ENCODE results near the gene DCLK1.

DCLK1 gene

DNA sequence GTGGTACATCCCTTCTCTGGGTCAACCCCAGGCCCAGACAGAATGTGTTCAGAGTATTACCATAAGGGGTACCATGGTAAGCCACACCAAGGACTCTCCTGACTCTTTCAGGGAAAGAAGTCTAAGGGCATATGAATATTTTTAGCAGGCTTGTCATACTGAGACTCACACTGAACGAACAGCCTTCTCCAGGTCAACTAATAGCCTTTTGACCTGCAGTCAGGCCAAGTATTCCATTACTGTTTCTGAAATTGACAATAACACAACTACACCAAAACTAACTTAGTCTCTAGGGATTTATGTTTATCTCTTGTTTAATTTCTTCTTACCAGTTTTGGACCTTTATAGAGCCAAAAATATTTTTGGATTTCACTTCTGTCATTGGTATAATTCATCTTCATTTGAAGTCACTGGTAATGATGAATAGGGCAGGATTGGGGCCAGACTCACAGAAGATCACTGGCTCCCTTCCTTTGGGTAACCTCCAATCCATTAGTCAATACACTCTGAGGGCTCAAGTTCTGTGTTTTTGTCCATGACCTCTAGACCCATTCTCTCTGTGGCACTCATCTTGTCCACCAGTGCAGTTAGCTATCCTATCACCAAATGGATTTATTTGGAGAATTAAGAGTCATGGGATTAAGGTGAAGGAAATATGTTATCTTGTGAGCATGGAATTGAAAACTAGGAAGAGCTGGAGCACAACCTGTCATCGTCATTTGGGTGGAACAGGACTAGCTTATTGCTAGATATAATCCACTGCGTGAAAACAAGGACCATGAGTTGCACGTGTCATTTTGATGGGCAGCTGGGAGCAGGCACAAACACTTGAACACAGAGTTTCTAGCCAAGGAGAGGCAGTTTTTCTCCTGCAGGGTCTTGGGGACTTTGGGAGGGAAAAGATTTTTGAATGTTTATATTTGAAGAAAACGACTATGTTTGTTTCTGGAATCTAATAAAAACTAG is 313.3 kb downstream of the DCLK1 start:
- no peak for DNase-seq

DNA sequence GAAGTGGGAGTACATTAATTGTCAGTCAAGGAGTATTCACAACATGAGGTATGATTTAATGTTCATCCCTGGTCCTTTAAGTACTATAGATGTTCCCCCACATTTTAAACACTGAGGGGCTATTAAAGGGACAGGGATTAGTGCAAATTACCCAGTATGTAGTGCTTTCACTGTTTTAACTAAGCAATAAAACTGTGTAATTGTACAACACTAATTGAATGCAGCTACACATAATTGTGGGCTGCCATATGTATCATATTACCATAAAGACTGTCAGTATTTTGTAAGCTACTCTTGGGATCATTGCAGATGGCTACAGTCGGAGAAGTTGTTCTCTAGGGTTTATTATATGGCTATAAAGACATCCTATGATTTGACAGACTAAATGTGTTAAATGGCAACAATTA is 316.6 kb downstream of the DCLK1 start:
- peak; percentile 36 for DNase-seq

DNA sequence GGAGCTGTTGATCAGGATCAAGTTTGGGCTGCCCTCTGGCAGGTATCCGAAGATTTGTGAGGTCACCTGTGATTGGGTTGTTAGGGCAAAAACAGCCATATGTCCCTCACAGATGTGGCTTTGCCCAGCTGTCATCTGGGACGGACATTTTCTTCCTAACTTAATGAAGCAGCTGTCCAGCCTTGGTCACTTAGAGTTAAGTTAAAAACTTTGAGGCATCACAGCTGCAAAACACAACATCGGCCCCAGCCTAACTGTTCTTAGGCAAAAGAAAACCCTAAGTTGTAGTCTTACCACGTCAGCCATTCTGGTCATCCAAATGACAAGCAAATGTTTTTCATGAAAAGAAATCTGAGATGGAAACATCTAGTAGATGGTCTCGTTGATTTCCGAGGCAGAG is 318.4 kb downstream of the DCLK1 start:
- no peak for DNase-seq

DNA sequence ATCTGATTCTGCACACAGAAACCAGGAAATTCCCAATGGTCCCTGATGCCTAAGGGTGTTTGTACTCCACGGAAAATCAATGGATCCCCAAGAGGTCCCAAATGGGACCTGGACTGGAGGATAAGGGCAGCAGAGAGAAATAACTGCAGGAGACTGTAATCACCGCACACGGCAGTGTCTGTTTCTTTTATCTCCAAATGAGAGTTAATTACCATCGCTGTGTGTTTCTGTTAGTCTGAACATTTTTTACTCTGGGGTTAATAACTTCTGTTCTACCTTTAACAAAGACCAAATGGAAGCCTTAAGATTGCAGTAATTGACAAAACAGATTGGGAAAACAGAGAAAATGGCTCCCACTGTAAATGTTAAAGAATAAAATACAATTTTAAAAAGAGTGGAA is 320.9 kb downstream of the DCLK1 start:
- no peak for DNase-seq

DNA sequence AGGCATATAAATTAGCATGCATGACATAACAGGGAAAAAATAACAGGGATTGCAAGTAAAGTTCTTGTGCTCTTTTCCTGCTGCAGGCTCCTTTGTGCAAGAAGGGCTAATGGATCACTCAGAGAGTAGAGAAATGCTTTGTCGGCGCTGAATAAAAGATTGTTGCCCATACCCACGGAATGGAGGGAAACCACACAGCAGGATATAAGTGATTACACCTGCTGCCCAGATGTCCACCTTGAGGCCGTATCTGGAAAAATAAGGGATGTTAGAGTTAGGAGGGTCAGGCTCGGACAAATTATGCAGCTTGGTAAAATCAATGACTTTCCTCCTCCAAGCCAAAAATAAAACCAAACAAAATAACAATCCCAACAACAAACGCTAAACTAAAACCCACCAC is 322.3 kb downstream of the DCLK1 start:
- no peak for DNase-seq

DNA sequence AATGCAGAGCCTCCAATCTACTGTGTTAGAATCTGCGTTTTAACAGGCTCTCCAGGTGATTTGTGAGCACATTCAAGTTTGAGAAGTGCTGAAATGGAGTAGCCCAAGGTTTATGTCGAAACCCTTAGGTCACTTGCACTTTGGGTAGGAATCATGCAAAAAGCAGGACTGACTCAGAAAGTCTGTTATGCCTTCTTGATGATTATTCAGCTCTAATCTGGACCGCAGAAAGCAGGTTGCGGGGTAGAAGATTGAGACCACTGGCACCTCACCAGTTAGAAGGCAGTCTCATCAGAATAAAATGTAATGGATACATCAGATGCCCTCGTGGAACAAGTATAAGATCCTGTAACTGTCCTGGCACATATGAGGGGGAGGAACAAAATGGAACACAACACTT is 326.3 kb downstream of the DCLK1 start:
- DNase-seq: no peak

DNA sequence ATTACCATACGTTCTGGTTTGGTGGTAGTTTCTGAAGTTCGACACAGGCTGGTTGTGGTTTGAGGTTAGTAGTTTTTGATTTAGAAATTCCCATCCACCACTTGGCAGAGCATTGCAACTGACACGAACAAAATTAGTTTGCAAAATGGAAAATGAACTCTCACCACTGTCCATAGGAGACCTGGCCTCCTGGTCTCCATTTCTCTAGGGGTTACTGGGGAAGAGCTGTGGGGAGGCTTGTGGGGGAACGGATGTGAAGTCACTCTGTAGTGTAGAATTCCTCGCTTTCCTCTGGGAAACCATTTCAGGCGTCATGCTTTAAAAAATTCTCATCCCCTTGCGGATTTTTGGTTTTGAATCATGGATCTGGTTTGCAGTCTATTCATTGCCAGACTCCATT is 333.2 kb downstream of the DCLK1 start:
- no peak for DNase-seq

DNA sequence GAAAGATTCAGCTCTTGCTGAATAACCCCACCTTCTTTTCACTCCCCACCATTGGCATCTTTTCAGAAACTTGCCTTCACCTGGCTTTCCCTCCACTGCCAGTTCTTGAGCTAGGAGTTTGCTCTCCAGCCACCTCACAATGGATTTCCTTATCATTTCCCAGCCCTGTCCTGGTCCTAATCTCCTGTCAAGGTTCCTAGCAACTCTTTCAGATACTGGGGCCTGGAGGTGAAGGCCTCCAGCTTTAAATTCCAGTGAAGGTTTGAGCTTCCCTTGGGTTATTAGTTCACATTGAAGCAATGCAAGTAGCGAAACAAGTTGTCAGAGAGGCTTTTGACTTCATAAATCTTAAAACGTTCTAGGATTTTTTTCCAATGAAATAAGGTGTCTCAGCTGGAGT is 333.9 kb downstream of the DCLK1 start:
- no peak for DNase-seq

DNA sequence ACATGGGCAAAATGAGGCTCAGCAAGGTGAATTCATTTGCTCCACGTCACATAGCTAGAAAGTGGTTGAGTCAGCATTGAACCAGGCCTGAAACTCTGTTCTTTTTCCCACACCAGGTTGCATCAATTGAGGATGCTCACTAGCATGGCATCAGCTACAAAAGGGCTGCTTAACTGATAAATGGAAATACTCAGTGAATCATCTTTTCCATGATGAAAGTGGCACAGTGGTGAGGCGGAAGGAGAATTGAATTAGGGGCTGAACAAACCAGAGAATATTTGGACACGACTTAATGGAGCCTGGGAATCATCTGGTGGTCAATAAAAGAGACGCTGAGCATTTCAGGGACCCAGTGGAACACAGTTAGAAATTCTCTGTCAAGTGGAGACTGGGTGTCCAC is 334.6 kb downstream of the DCLK1 start:
- DNase-seq: no peak

DNA sequence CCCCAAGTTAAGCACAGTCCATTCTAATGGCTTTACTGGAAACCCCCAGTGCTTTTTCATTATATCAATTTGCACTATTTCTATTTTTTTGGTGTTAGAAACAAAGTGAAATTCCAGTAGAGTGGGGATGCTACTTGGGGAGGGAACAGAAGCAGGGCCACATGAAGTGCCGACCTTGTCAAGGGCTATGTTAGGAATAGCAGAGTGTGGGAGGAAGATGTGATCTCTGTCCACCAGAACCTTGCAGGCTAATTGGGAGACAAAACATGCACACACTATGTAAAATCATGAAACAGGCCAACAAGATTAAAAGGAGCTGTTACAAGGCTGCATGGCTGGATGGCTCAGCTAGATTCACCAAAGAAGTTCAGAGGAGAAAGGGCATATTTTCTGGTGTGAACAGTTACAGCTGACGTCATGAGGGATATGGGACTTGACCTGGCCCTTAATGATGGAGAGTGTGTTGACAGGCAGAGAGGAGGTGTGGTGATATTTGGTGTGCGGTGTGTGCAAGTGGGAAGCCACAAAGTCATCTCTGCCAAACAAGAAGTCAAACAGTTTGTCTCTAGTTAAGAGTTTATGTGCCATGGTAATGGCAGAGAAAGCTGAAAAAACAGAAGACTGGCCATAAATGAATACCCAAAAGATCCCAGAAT is 336.3 kb downstream of the DCLK1 start:
- DNase-seq: no peak

DNA sequence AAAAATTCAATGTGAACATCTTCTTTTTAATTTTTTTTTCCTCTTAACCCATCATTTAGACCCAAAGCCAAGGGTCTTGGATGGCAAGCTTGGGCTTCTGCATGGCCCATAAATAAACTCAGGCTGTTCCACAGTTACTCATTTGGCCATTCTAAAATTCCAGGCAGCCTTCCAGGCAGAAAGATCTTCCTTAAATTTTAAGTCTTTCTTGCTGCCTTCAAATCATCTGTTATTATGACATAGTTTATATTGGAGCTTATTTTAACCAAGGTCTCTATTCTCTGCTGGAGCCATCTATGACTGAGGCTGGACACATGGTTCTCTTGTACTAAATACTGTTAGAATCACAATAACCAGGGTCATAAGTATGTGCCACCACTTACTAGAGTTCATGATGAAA is 337.4 kb downstream of the DCLK1 start:
- no peak for DNase-seq

DNA sequence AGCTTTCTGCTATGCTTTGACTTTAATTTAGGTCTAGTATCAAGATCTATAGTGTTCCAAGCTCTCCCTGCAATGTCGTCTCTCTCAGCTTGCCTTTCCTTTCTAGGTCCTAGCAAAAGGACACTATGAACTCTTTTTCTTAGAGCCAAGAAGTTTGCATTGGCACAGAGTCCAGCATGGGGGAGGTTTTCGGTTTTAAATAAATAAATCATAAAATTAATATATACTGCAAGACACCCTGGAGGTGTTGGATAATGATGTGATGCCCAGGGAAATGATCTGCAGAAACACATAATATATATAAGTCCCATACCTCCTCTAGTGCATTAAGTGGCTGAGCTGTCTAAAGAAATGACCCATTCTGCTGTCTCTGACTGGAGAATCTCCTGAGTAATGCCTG is 338.3 kb downstream of the DCLK1 start:
- no peak for DNase-seq

DNA sequence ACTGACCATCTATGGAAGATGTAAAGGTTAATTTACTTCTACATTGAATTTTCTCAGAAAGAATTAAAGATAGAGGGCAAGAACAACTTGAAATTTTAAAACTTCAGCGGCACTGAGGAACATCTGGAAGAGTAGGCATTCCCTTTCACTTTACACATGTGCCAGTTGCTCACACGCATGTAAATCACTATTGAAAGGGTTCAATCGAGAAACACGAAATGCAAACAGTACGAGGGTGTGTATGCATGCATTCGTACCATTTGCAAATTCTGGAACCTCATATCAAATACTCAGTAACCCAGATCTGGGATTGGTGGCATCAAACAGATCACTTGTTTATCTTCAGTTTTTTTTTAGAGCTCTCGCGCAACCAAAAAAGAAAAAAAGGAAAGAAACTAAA is 339.2 kb downstream of the DCLK1 start:
- no peak for DNase-seq

DNA sequence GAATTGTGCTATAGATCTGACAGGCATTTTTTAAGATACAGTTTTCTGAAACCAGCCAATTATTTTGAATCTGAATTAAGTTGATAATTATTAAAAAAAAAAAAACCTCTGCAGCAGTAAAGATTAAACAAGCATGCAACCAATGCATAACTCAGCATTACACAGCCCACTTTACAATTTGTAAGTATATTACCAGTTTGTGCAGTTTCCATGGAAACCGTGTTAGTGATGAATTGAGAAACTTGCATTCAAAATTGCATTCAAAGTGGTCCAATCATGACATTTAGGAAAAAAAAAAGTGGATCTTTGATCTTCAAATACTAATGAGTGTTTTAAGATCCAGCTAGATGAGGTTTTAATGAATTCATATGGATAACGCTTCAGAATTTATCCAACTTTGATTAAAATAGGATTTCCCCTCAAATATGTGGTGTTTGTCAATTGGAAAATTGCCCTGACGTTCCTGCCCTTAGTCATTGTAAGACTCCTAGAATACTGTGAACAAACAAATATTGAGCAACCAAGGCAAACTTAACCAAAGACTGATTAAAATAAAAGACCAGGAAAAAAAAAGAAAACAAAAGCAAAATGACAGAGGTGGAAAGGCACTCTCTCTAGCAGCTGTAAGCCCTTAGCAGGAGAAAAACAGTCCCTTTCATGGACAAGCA is 339.9 kb downstream of the DCLK1 start:
- no peak for DNase-seq

DNA sequence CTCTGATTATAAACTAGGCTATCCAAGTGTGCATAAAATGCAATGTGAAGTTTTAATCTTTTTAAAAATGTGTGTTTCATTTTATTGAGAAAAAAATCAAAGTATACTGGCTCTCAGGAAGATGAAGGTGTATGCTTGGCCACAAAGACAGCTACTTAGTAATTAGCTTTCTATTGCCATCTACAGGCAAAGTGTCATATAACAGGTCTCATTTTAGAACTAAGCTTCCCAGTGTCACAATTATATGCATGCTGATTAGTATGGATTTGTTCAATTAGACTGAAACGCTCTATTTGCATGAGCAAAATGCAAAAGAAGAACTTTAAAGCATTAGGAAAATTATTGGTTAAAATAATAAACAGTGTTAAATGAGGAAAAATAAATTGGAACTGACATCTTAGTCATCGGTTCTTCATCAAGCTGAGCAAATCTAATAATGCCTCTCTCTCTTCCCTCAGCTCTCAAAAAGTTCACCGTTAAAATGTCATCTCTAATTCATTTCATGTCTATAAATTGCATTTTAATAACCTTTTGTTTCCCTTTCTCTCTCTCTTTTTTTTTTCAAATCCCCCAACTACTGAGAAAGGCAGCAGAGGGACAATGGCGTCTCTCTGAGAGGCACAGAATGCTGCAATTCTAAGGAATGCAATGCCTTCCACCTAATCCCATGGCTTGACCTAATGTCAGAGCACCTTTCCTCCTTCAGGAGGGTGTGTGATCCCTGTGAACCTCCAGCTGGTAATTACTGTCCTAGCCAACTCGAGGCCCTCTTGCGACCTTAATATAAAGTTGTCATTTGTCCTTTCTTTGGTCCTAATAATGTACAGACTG is 341.6 kb downstream of the DCLK1 start:
- peak; percentile 50 for DNase-seq

DNA sequence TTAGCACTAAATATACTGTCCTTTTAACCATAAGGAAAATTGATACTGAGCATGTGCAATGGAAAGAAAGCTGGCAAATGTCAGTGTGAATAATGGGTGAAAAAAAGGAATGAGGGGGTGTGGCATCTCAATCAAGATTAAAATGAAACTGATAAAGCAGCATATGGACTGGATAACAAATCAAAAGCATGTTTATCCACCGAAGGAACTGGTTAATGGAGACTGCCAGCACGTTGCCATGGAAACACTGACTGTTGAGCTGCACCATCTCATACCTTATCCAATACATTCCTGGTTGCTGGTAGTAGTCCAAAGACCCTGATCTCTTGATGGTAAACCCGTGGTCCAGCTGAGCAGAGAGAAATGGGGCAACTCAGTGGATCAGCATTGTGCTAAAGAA is 343.2 kb downstream of the DCLK1 start:
- DNase-seq: no peak

DNA sequence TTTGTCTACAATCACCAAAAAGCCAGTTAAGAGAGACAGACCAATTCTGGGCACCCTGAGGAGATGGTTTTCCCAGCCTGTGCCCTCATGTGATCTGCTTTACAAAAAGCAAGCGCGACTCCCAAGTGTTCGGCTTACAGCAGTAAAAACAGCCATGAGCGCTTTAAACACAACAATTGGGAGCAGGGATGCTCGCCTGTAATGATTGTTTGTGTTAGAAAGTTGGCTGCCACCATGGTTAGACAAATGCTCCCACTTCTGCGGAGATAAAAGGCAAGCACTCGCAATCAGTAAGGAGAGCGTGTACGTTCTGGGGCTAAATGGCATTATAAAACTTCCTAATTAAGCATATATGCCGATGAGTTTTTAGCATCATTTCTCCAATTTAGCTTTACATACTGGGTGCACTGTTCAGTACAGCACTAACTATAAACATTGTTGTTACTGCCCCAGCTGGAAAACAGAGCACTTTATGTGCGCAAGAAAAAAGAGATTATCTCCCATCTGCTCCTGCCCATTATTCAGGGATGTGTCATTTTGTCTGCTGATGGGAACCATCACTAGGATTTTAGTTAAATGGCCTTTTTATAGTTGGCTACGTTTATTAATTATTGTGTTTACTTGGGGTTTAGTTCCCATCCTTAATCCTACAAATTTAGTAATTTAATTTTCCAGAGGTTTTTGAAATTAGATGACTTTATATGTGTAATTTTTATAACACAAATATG is 345.4 kb downstream of the DCLK1 start:
- no peak for DNase-seq

DNA sequence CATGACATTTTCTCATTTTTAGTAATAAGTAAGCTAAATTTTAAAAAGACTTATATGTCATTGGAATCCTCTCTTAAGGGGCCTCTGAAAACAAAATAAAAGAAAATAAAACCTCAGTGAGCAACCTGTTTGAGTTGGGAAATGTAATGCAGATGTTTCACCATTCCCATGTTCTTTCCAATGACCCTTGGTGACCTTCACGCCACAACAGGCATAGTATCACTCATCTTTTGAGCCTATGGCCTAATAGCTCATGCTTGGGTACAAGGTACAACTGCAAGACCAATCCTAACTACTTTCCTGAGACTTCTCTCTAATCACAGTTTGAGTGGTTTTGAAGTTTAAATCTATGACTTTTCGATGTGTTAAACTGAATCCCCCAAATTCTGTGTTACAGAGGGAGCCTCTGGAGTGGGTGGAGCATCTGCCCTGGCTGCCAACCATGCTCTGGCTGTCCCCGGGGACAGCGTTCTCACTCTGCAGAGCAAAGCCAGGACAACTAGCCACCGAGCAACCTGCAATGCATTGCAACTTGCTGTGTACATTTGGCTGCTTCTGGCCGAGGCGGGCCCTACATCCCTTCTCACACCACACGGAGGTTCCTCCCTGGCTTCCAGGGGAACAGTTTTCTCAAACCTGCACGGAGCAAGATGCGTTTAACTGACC is 346.8 kb downstream of the DCLK1 start:
- no peak for DNase-seq

DNA sequence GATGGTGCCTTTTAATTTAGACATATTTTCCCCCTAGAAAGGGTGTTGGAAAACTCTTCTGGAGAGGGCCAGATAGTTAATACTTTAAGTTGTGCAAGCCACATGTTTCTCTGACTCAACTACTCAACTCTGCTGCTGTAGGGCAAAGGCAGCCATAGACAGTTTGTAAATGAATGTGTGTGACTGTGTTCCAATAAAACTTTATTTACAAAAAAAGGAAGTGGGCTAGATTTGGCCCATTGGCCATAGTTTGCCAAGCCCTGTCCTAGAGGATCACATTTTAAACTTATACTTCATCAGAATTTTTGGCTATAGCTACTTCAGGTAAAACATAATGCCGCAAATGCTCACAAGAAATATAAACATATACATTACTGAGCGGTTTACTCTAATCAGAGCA is 348.4 kb downstream of the DCLK1 start:
- DNase-seq: no peak

DNA sequence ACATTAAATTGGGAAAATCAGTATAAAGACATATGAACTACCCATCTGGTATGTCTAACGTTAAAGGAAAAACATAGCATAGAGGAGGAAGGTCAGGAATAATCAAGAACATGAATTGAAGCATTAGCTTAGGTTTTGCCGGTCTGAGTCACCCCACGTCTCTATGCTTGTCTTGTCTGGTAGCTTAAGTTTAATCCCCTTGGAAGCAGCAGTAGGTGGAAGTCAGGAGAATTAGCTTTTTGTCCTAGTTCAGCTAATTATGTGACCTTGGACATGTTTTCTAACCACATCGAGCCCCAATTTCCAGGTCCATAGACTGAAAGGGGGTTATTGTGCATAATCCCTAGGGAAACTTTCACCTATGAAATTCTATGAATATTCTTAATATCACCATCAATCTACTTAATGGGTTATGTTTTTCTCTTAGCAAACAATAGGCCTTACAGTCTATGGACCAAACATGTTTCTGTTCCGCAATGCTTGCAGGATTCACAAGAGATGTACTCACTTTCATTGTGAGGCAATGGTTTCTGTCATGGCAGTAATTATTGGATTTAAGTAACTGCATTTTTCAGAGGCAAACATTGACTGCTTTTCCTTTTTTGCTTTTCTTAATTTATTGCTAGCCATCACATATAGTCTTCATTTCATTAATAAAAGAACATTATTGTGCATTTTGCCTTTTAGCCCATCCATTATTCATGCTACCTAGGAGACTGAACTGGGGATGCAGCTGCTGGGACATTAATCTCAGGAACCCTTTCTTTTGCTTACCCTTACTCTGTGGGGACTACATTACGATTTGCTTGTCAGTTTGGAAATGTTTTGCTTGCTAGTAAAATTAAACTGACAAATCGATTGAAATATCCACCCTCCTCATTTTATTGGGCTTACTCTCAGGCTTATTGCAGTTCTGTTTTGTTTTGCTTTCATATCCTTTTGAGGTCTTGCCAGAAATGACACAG is 349.9 kb downstream of the DCLK1 start:
- DNase-seq: no peak

Data from NCI-H2171 (cell line).